ENCODE data around the gene QSOX1. TPM values are rescaled to one million over a fixed set of nuclear protein-coding genes. Genes with fewer than 3 reads are reported as not detected.

The QSOX1 gene
- total RNA-seq, 4 donors from 2014 or later = 74.9 to 184 (median 107) TPM

DNA sequence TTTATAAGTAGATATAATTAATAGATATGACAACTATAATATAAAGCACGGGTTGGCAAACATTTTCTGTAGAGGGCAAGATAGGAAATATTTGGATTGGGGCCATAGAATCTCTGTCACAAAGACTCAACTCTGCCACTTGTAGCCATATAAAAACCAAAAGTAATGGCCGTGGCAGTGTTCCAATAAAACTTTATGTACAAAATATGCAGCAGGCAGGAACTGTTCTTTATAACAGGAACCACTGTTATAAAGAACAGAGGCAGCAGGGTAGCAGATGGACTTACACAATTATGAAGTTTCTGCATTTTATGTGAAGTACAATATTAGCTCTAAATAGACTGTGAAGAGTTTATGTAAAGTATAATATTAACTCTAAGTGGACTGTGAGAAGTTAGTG lies 16.9 kb upstream of the QSOX1 start:
- no peak overlapping the region for H3K4me3 ChIP-seq
- intact Hi-C loops (cut with DNase I) = no loop called here
- 67 to 76% methylated on average over 2 of the region's 2 CpGs for WGBS, 2 donors

DNA sequence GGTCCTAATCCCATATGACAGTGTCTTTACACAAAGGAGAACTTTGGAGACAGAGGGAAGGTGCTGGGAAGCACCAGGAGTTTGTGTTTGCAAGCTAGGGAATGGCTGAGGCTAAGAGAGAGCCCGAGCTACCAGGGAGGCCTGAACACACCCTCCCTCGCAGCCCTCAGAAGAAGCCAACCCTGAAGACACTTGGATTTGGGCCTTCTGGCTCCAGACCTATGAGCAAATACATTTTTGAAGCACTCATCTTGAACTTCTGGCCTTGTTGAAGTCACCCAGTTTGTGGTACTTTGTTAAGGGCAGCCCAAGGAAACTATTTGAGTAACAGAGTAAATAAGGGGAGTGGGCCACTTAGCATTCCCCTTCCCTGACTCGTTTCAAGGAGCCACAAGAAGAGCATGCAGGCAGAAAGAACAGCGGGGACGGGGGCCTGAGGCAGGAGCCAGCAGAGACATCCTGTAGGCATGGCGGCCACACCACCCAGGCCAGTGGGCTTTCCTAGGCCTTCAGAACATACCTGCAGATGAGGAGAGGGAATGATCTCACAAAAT lies 13.2 kb upstream of the QSOX1 start:
- no peaks in the 10 kb centered on the region for H3K4me1 ChIP-seq

More for the DNA sequence above, 16.9 kb upstream of the QSOX1 start:
- Histone ChIP-seq H3K36me3 (no peaks in the 10 kb centered on the region), H3K9me3 (no peaks in the 10 kb centered on the region), H3K27ac (no peak overlapping the region), H3K27me3 (no peaks in the 10 kb centered on the region), H3K4me1 (no peaks in the 10 kb centered on the region)
- DNase-seq = no peak
- TF ChIP-seq, protein P1, sequence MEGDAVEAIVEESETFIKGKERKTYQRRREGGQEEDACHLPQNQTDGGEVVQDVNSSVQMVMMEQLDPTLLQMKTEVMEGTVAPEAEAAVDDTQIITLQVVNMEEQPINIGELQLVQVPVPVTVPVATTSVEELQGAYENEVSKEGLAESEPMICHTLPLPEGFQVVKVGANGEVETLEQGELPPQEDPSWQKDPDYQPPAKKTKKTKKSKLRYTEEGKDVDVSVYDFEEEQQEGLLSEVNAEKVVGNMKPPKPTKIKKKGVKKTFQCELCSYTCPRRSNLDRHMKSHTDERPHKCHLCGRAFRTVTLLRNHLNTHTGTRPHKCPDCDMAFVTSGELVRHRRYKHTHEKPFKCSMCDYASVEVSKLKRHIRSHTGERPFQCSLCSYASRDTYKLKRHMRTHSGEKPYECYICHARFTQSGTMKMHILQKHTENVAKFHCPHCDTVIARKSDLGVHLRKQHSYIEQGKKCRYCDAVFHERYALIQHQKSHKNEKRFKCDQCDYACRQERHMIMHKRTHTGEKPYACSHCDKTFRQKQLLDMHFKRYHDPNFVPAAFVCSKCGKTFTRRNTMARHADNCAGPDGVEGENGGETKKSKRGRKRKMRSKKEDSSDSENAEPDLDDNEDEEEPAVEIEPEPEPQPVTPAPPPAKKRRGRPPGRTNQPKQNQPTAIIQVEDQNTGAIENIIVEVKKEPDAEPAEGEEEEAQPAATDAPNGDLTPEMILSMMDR (IDR thresholded peaks at IDR 0.05) = no peak
- no peak for TF ChIP-seq POLR2A (IDR thresholded peaks at IDR 0.05)

DNA sequence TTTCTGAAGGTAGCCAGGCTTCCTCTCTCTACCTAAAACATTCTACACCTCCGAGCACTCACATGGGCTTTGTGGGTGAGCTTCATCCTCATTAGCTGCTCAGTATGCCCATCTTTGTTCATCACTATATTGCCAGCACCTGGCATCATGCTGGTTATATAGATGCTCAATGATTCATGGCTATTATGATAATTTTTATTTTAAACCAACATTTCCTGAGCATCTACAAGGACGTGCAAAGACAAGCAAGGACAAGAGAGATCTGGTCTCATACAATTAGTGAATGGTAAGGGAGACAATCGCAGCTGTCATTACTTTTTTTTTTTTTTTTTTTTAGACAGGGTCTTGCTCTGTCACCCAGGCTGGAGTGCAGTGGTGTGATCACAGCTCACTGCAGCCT lies 11.3 kb upstream of the QSOX1 start:
- no peaks in the 10 kb centered on the region for H3K4me1 ChIP-seq
- no peaks in the 10 kb centered on the region for H3K9me3 ChIP-seq
- no peak overlapping the region for H3K4me3 ChIP-seq
- no peak for DNase-seq
- no peak for TF ChIP-seq POLR2A (IDR thresholded peaks at IDR 0.05)
- TF ChIP-seq, protein P1 (IDR thresholded peaks at IDR 0.05) = no peak
- no peaks in the 10 kb centered on the region for H3K36me3 ChIP-seq
- intact Hi-C loops (cut with DNase I) = no loop called here
- no peak overlapping the region for H3K27ac ChIP-seq
- no peaks in the 10 kb centered on the region for H3K27me3 ChIP-seq
- WGBS, 2 donors = 50 to 51% methylated on average over 3 of the region's 3 CpGs

More for the DNA sequence above, 13.2 kb upstream of the QSOX1 start:
- Histone ChIP-seq H3K27me3 (no peaks in the 10 kb centered on the region), H3K9me3 (no peaks in the 10 kb centered on the region), H3K36me3 (no peaks in the 10 kb centered on the region), H3K4me3 (no peak overlapping the region), H3K27ac (no peak overlapping the region)
- TF ChIP-seq, protein P1 (IDR thresholded peaks at IDR 0.05) = no peak
- TF ChIP-seq POLR2A (IDR thresholded peaks at IDR 0.05) = no peak
- intact Hi-C loops (cut with DNase I) = no loop called here
- DNase-seq = no peak
- WGBS, 2 donors = 65 to 71% methylated on average over 6 of the region's 6 CpGs

DNA sequence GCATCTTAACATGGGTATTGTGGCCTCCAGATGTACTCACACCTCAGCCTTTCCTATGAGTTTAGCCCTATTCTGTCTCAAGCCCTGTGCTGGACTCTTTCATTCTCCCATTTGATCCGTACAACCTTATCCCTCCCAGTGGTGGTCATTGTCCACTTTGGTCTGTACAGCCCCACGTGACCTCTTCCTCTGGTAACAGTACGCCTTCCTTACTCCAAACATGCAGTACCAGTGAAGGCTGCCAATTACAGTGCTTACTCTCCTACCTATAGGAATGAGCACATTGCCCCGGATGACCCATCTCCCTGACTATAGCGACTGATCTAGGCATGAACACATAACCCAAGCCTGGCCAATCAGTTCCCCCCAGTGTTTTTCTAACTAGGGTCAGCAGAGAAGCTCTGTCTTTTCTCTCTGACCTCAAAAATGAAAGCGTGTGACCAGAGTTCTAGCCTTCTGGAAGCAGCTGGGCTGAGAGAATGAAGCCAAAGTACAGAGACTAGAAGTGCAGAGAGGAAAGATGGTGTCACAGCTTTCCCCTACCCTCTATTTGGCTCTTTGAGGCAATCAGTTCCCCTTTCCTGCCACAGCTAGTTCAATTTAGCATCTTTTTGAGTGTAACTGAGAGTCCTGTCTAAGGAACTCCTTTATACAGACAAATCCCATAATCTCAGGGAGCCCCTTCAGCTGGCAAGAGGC lies 9.9 kb upstream of the QSOX1 start:
- 62 to 68% methylated on average over 6 of the region's 6 CpGs for WGBS, 2 donors
- Histone ChIP-seq H3K4me3 (no peak overlapping the region), H3K36me3 (no peaks in the 10 kb centered on the region), H3K4me1 (no peaks in the 10 kb centered on the region), H3K27me3 (no peaks in the 10 kb centered on the region), H3K9me3 (no peaks in the 10 kb centered on the region), H3K27ac (peak overlapping the region in 1 of 4 donors; percentile 27)
- no peak for DNase-seq
- no peak for TF ChIP-seq POLR2A (IDR thresholded peaks at IDR 0.05)
- TF ChIP-seq, protein P1 (IDR thresholded peaks at IDR 0.05) = no peak
- intact Hi-C loops (cut with DNase I) = no loop called here

DNA sequence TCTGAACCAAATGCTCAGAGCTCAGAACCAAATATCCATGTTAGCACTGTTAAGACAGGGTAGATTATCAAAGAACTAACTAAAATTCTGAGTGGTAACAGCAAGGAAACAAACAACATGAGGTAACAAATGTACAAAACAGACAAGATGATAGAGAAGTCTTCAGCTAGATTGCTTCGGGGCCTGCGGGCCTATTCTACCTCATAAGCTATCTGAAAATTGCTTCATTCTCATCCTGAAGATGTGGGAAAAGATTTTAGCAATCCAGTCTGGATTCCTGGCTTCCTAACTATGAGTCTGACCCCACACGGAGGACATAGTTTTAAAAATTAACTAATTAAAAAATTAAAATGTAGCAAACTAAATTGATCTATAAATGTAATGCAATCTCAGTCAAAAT lies 9.2 kb upstream of the QSOX1 start:
- TF ChIP-seq, protein P1 (IDR thresholded peaks at IDR 0.05) = no peak
- TF ChIP-seq POLR2A (IDR thresholded peaks at IDR 0.05) = no peak
- Histone ChIP-seq H3K4me1 (no peaks in the 10 kb centered on the region), H3K4me3 (no peak overlapping the region), H3K9me3 (no peaks in the 10 kb centered on the region), H3K36me3 (no peaks in the 10 kb centered on the region), H3K27me3 (no peaks in the 10 kb centered on the region), H3K27ac (peak overlapping the region in 1 of 4 donors; percentile 27)
- no peak for DNase-seq
- WGBS, 2 donors = 88 to 89% methylated on average over 3 of the region's 3 CpGs
- intact Hi-C loops (cut with DNase I) = no loop called here
